ENCODE measurements around the gene VSX2. TPM values are rescaled to one million over a fixed set of nuclear protein-coding genes. Genes with fewer than 3 reads are reported as not detected.

The VSX2 gene
- polyA plus RNA-seq, 1 donor from 2014 or later = not detected

GRCh38 chr14:74260525-74261233 is 21.4 kb downstream of the VSX2 start:
- Histone ChIP-seq H3K9me3 (ENCODE audit: low read length) (no peaks in the 10 kb centered on the region), H3K4me3 (ENCODE audit: low read length) (no peak overlapping the region), H3K79me2 (replicated peaks; ENCODE audit: insufficient read depth, low read length) (no peaks in the 10 kb centered on the region), H3F3A (ENCODE audit: insufficient read depth, low read length, poor library complexity, severe bottlenecking) (no peaks in the 10 kb centered on the region), H3K9me2 (ENCODE audit: insufficient read depth, low read length) (no peaks in the 10 kb centered on the region), H3K9ac (ENCODE audit: low read length) (no peak overlapping the region), H3K27ac (ENCODE audit: low read length) (no peak overlapping the region), H4K20me1 (ENCODE audit: insufficient read depth) (no peaks in the 10 kb centered on the region), H3K27me3 (ENCODE audit: insufficient read depth, low read depth, low read length) (peaks cover 17% of the 10 kb centered on the region), H3K36me3 (ENCODE audit: insufficient read depth, low read length) (no peaks in the 10 kb centered on the region), H2AFZ (ENCODE audit: low read depth, low read length) (no peak overlapping the region), H3K4me2 (ENCODE audit: low read length) (no peak overlapping the region)
- no peak for TF ChIP-seq EP300 (conservative IDR thresholded peaks at IDR 0.05; ENCODE audit: poor library complexity, severe bottlenecking)
- TF ChIP-seq TAF1 (IDR thresholded peaks at IDR 0.05; ENCODE audit: low read depth) = no peak
- TF ChIP-seq, protein P1, sequence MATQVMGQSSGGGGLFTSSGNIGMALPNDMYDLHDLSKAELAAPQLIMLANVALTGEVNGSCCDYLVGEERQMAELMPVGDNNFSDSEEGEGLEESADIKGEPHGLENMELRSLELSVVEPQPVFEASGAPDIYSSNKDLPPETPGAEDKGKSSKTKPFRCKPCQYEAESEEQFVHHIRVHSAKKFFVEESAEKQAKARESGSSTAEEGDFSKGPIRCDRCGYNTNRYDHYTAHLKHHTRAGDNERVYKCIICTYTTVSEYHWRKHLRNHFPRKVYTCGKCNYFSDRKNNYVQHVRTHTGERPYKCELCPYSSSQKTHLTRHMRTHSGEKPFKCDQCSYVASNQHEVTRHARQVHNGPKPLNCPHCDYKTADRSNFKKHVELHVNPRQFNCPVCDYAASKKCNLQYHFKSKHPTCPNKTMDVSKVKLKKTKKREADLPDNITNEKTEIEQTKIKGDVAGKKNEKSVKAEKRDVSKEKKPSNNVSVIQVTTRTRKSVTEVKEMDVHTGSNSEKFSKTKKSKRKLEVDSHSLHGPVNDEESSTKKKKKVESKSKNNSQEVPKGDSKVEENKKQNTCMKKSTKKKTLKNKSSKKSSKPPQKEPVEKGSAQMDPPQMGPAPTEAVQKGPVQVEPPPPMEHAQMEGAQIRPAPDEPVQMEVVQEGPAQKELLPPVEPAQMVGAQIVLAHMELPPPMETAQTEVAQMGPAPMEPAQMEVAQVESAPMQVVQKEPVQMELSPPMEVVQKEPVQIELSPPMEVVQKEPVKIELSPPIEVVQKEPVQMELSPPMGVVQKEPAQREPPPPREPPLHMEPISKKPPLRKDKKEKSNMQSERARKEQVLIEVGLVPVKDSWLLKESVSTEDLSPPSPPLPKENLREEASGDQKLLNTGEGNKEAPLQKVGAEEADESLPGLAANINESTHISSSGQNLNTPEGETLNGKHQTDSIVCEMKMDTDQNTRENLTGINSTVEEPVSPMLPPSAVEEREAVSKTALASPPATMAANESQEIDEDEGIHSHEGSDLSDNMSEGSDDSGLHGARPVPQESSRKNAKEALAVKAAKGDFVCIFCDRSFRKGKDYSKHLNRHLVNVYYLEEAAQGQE (IDR thresholded peaks at IDR 0.05; ENCODE audit: borderline replicate concordance) = no peak

GRCh38 chr14:74261288-74261687 is 22.0 kb downstream of the VSX2 start:
- H3K4me2 ChIP-seq (ENCODE audit: low read length) = no peak overlapping the region
- H3K79me2 ChIP-seq (replicated peaks; ENCODE audit: insufficient read depth, low read length) = no peaks in the 10 kb centered on the region
- no peak overlapping the region for H3K4me3 ChIP-seq (ENCODE audit: low read length)
- no peaks in the 10 kb centered on the region for H3K9me2 ChIP-seq (ENCODE audit: insufficient read depth, low read length)
- TF ChIP-seq, protein P2, sequence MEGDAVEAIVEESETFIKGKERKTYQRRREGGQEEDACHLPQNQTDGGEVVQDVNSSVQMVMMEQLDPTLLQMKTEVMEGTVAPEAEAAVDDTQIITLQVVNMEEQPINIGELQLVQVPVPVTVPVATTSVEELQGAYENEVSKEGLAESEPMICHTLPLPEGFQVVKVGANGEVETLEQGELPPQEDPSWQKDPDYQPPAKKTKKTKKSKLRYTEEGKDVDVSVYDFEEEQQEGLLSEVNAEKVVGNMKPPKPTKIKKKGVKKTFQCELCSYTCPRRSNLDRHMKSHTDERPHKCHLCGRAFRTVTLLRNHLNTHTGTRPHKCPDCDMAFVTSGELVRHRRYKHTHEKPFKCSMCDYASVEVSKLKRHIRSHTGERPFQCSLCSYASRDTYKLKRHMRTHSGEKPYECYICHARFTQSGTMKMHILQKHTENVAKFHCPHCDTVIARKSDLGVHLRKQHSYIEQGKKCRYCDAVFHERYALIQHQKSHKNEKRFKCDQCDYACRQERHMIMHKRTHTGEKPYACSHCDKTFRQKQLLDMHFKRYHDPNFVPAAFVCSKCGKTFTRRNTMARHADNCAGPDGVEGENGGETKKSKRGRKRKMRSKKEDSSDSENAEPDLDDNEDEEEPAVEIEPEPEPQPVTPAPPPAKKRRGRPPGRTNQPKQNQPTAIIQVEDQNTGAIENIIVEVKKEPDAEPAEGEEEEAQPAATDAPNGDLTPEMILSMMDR (IDR thresholded peaks at IDR 0.05; ENCODE audit: poor library complexity, severe bottlenecking) = no peak
- TF ChIP-seq, protein P1 (IDR thresholded peaks at IDR 0.05; ENCODE audit: borderline replicate concordance) = no peak
- TF ChIP-seq EZH2 (IDR thresholded peaks at IDR 0.05; ENCODE audit: borderline replicate concordance, insufficient read depth, low read length, poor library complexity, severe bottlenecking) (no peak), POLR2AphosphoS5 (IDR thresholded peaks at IDR 0.05) (no peak), RAD21 (conservative IDR thresholded peaks at IDR 0.05) (no peak), EP300 (conservative IDR thresholded peaks at IDR 0.05; ENCODE audit: poor library complexity, severe bottlenecking) (no peak), MXI1 (conservative IDR thresholded peaks at IDR 0.05; ENCODE audit: poor library complexity, severe bottlenecking) (no peak), TAF1 (IDR thresholded peaks at IDR 0.05; ENCODE audit: low read depth) (no peak), SMC3 (conservative IDR thresholded peaks at IDR 0.05; ENCODE audit: poor library complexity) (no peak)
- no peaks in the 10 kb centered on the region for H4K20me1 ChIP-seq (ENCODE audit: insufficient read depth)
- no peaks in the 10 kb centered on the region for H3F3A ChIP-seq (ENCODE audit: insufficient read depth, low read length, poor library complexity, severe bottlenecking)
- no peaks in the 10 kb centered on the region for H3K9me3 ChIP-seq (ENCODE audit: low read length)
- H2AFZ ChIP-seq (ENCODE audit: low read depth, low read length) = no peak overlapping the region
- no peak overlapping the region for H3K27ac ChIP-seq (ENCODE audit: low read length)
- peaks cover 17% of the 10 kb centered on the region for H3K27me3 ChIP-seq (ENCODE audit: insufficient read depth, low read depth, low read length)
- H3K36me3 ChIP-seq (ENCODE audit: insufficient read depth, low read length) = no peaks in the 10 kb centered on the region
- no peak overlapping the region for H3K9ac ChIP-seq (ENCODE audit: low read length)

Data from neural cell (in vitro differentiated cells).